Uterus (tissue), 4 donors: Measurements from ENCODE around the gene RAB10. TPM values are rescaled to one million over a fixed set of nuclear protein-coding genes. Genes with fewer than 3 reads are reported as not detected.

Experiments
- DNase-seq, 2 donors: peaks; one replicate each; pipeline ENCODE4 v3.0.0-alpha.2; 2019 to 2020
- H3K27ac ChIP-seq, 2 donors: fragments of 200-600 bp; sonication (generic); 1 replicate in 1 of 2; 2 replicates in 1 of 2; pipeline ENCODE4 v1.5.1; 2016 to 2018
- H3K27me3 ChIP-seq, 2 donors: fragments of 200-600 bp; sonication (generic); one replicate each; pipeline ENCODE4 v1.5.1; 2018 to 2019; ENCODE audit warnings: control low read depth in 1 of 2
- H3K36me3 ChIP-seq, 2 donors: fragments of 200-600 bp; sonication (generic); one replicate each; pipeline ENCODE4 v1.5.1; 2019; ENCODE audit warnings: control low read depth in 1 of 2
- H3K4me1 ChIP-seq, 2 donors: fragments of 200-600 bp; sonication (generic); one replicate each; pipeline ENCODE4 v1.5.1; 2018 to 2019; ENCODE audit warnings: control low read depth in 1 of 2
- H3K4me3 ChIP-seq, 2 donors: fragments of 200-600 bp; sonication (generic); 1 replicate in 1 of 2; 2 replicates in 1 of 2; pipeline ENCODE4 v1.5.1; 2018 to 2019; ENCODE audit warnings: mild to moderate bottlenecking in 1 of 2
- H3K9me3 ChIP-seq, 2 donors: fragments of 200-600 bp; sonication (generic); one replicate each; pipeline ENCODE4 v1.5.1; 2019; ENCODE audit warnings: control low read depth in 1 of 2
- CTCF ChIP-seq, 4 experiments: fragments of 200-600 bp in 2 of 4; fragments of 450-650 bp in 2 of 4; sonication (generic) in 2 of 4; IDR thresholded peaks; one replicate each; pipeline ENCODE4 v1.5.1; 2016 to 2019; ENCODE audit warnings: antibody characterized with exemption in 4 of 4, mild to moderate bottlenecking in 2 of 4, moderate library complexity in 1 of 4
- POLR2A ChIP-seq, 2 donors: fragments of 450-650 bp; IDR thresholded peaks; one replicate each; pipeline ENCODE4 v1.6.1; 2016; ENCODE audit warnings: antibody characterized with exemption in 2 of 2, mild to moderate bottlenecking in 1 of 2, moderate library complexity in 1 of 2
- intact Hi-C: fragments of 100-400 bp; cut with DNase I; formaldehyde crosslinking; loops from one replicate; pipeline ENCODE4 v1.15.1; 2023; ENCODE audit warnings: low total_unique reads
- total RNA-seq, 4 donors: library from RNA; depleted of rRNA in 3 of 4; stranded (reverse); fragments of >200 nt in 3 of 4; gene quantifications; one replicate each; pipeline versions ENCODE4 v1.1.0 to v1.2.4, GENCODE V29; 2014 to 2023
- donor health status: DM: yes; HTN: yes; CAD: no.

RAB10 gene
- total RNA-seq, 4 donors from 2014 or later: 45.9 to 219 (median 97.1) TPM

- no peak overlapping the region for H3K27ac ChIP-seq
- TF ChIP-seq POLR2A (IDR thresholded peaks at IDR 0.05): no peak
- no peak for TF ChIP-seq CTCF (IDR thresholded peaks at IDR 0.05)
- H3K9me3 ChIP-seq: no peaks in the 10 kb centered on the region
- intact Hi-C loops: no loop called here
- no peaks in the 10 kb centered on the region for H3K27me3 ChIP-seq
- DNase-seq: no peak
- no peaks in the 10 kb centered on the region for H3K4me1 ChIP-seq
- H3K4me3 ChIP-seq: no peak overlapping the region
- no peaks in the 10 kb centered on the region for H3K36me3 ChIP-seq
These were observed 40.8 kb downstream of the RAB10 start for GRCh38 chr2:26074676-26075075.

GRCh38 chr2:26075173-26075572, 41.3 kb downstream of the RAB10 start:
- intact Hi-C loops: no loop called here
- no peaks in the 10 kb centered on the region for H3K36me3 ChIP-seq
- no peaks in the 10 kb centered on the region for H3K27me3 ChIP-seq
- H3K4me1 ChIP-seq: no peaks in the 10 kb centered on the region
- no peak for TF ChIP-seq CTCF (IDR thresholded peaks at IDR 0.05)
- no peak for TF ChIP-seq POLR2A (IDR thresholded peaks at IDR 0.05)
- H3K27ac ChIP-seq: no peak overlapping the region
- H3K4me3 ChIP-seq: no peak overlapping the region
- no peaks in the 10 kb centered on the region for H3K9me3 ChIP-seq
- DNase-seq: no peak

- TF ChIP-seq POLR2A (IDR thresholded peaks at IDR 0.05): no peak
- TF ChIP-seq CTCF (IDR thresholded peaks at IDR 0.05): no peak
- Histone ChIP-seq H3K4me3 (no peak overlapping the region), H3K9me3 (no peaks in the 10 kb centered on the region), H3K27ac (no peak overlapping the region), H3K4me1 (no peaks in the 10 kb centered on the region), H3K27me3 (no peaks in the 10 kb centered on the region), H3K36me3 (no peaks in the 10 kb centered on the region)
- no peak for DNase-seq
- intact Hi-C loops: no loop called here
These were observed 42.2 kb downstream of the RAB10 start for GRCh38 chr2:26076001-26076587.

- Histone ChIP-seq H3K4me1 (no peaks in the 10 kb centered on the region), H3K9me3 (no peaks in the 10 kb centered on the region), H3K27ac (no peak overlapping the region), H3K4me3 (no peak overlapping the region), H3K27me3 (no peaks in the 10 kb centered on the region), H3K36me3 (no peaks in the 10 kb centered on the region)
- intact Hi-C loops: no loop called here
- DNase-seq: no peak
- TF ChIP-seq CTCF (IDR thresholded peaks at IDR 0.05) (no peak), POLR2A (IDR thresholded peaks at IDR 0.05) (no peak)
These were observed 43.4 kb downstream of the RAB10 start for GRCh38 chr2:26077291-26077690.

GRCh38 chr2:26078939-26079338, 45.1 kb downstream of the RAB10 start:
- Histone ChIP-seq H3K4me1 (no peaks in the 10 kb centered on the region), H3K27ac (no peak overlapping the region), H3K9me3 (no peaks in the 10 kb centered on the region), H3K36me3 (no peaks in the 10 kb centered on the region), H3K4me3 (no peak overlapping the region), H3K27me3 (no peaks in the 10 kb centered on the region)
- intact Hi-C loops: no loop called here
- TF ChIP-seq CTCF (IDR thresholded peaks at IDR 0.05) (no peak), POLR2A (IDR thresholded peaks at IDR 0.05) (no peak)
- DNase-seq: no peak
